Prostate gland (tissue), 2 donors: ENCODE measurements around the gene UNC13B.

Experiments used
- POLR2A ChIP-seq: fragments of 450-650 bp; IDR thresholded peaks from one replicate; pipeline ENCODE4 v1.6.1; 2016; ENCODE audit warnings: antibody characterized with exemption, mild to moderate bottlenecking
- POLR2AphosphoS5 ChIP-seq: sonication (generic); formaldehyde crosslinking; IDR thresholded peaks from one replicate; pipeline ENCODE4 v1.6.1; 2017; ENCODE audit warnings: antibody characterized with exemption
- TF ChIP-seq, protein P1 (sequence below), 4 experiments: fragments of 200-600 bp in 2 of 4; fragments of 450-650 bp in 2 of 4; sonication (generic) in 2 of 4; IDR thresholded peaks; 1 replicate in 3 of 4; 2 replicates in 1 of 4; pipeline ENCODE4 v1.5.1; 2016 to 2019; ENCODE audit warnings: antibody characterized with exemption in 4 of 4, mild to moderate bottlenecking in 2 of 4, moderate library complexity in 2 of 4

DNA sequence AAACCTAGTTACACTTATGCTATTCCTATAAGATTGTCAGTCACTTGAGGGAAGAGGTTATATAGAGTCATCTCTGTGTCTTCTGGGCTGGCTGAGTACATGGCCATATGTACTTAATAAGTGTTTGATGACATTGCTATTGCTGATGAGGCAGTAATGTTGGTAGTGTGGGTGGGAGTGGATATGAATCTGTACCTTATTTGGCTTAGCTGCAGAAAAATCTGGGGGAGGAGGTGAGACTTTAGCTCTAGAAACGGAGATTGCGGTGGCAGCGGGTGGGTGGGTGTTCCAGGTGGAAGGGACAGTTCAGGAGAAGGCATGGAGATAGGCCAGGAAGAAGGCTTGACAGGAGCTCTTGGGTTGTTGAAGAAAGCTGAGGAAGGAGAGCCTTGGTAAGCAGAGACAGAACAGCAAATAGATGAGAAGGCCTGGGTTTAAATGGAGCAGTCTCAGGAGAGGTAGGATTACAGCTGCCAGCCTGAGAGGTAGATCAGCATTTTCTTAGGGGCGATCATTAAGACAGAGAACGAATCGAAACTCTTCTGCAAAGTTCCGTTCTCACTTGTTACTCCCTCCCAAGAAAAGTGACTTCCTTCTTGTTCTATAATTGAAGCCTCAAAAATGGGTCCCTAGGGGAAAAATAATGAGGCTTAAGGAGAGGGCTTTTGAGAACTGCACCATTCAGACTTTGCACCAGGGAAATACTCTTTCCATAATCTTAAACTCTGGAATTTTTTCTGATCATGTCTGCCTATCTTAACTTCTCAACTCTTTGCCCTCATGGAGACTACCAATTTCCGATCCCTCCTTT is 160.5 kb downstream of the UNC13B start:
- TF ChIP-seq, protein P1, sequence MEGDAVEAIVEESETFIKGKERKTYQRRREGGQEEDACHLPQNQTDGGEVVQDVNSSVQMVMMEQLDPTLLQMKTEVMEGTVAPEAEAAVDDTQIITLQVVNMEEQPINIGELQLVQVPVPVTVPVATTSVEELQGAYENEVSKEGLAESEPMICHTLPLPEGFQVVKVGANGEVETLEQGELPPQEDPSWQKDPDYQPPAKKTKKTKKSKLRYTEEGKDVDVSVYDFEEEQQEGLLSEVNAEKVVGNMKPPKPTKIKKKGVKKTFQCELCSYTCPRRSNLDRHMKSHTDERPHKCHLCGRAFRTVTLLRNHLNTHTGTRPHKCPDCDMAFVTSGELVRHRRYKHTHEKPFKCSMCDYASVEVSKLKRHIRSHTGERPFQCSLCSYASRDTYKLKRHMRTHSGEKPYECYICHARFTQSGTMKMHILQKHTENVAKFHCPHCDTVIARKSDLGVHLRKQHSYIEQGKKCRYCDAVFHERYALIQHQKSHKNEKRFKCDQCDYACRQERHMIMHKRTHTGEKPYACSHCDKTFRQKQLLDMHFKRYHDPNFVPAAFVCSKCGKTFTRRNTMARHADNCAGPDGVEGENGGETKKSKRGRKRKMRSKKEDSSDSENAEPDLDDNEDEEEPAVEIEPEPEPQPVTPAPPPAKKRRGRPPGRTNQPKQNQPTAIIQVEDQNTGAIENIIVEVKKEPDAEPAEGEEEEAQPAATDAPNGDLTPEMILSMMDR (IDR thresholded peaks at IDR 0.05), result no peak
- TF ChIP-seq POLR2A, result no peak
- TF ChIP-seq POLR2AphosphoS5, result no peak
